ENCODE data around the gene DCXR. TPM values are rescaled to one million over a fixed set of nuclear protein-coding genes. Genes with fewer than 3 reads are reported as not detected.

DCXR gene
- total and polyA plus RNA-seq, 2 of the 13 experiments (the other 11 are each of a cell fraction or from before 2014, with no cell fraction given), result 287 to 311 TPM

DNA sequence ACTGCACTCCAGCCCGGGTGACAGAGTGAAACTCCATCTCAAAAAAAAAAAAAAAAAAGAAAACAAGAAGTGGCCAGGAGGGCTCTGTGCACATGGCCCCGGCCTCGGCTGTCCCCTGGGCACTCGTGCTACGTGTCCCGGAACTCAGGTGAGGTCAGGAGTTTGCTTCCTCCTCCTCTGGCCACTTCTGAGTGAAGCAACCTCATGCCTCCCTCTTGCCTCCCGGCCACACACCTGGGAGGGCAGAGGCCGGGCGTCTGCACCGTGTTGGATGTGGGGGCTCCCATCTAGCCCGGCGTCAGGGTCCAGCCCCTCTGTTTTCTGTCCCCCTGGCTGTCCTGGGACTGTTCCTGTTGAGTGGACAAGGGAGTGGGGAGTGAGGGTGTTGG lies 37.9 kb downstream of the DCXR start (continued):
- TF ChIP-seq ZNF564 (CRISPR knock-in tag; IDR thresholded peaks at IDR 0.05) (no peak), ZSCAN31 (CRISPR knock-in tag; IDR thresholded peaks at IDR 0.05; ENCODE audit: low read depth) (peak; percentile 24; the same call in 1 of the 2 replicates), PTBP1 (IDR thresholded peaks at IDR 0.05; ENCODE audit: low read depth, low read length, poor library complexity, severe bottlenecking) (no peak), PRMT3 (CRISPR knock-in tag; IDR thresholded peaks at IDR 0.05; ENCODE audit: borderline replicate concordance, low read depth) (no peak), STAG1 (CRISPR knock-in tag; IDR thresholded peaks at IDR 0.05) (no peak), SP2 (CRISPR knock-in tag; IDR thresholded peaks at IDR 0.05) (no peak), ZNF709 (CRISPR knock-in tag; IDR thresholded peaks at IDR 0.05) (peak; percentile 52; the same call in 1 of the 2 replicates), ZNF282 (IDR thresholded peaks at IDR 0.05; ENCODE audit: partially characterized antibody) (no peak), ZNF878 (CRISPR knock-in tag; IDR thresholded peaks at IDR 0.05) (0 out of 2 replicates have a peak, but pooled peaks have one; percentile 12), MTF1 (CRISPR knock-in tag; IDR thresholded peaks at IDR 0.05) (no peak), ZNF747 (CRISPR knock-in tag; IDR thresholded peaks at IDR 0.05; ENCODE audit: borderline replicate concordance) (no peak), ZBTB38 (CRISPR knock-in tag; IDR thresholded peaks at IDR 0.05) (no peak), ZNF788 (CRISPR knock-in tag; IDR thresholded peaks at IDR 0.05; ENCODE audit: borderline replicate concordance) (0 out of 2 replicates have a peak, but pooled peaks have one; percentile 64), HOXD1 (CRISPR knock-in tag; IDR thresholded peaks at IDR 0.05) (no peak), ZNF337 (CRISPR knock-in tag; IDR thresholded peaks at IDR 0.05; ENCODE audit: borderline replicate concordance, low read depth) (no peak), KLF16 (CRISPR knock-in tag; IDR thresholded peaks at IDR 0.05) (no peak)
- TF ChIP-seq, protein P1, sequence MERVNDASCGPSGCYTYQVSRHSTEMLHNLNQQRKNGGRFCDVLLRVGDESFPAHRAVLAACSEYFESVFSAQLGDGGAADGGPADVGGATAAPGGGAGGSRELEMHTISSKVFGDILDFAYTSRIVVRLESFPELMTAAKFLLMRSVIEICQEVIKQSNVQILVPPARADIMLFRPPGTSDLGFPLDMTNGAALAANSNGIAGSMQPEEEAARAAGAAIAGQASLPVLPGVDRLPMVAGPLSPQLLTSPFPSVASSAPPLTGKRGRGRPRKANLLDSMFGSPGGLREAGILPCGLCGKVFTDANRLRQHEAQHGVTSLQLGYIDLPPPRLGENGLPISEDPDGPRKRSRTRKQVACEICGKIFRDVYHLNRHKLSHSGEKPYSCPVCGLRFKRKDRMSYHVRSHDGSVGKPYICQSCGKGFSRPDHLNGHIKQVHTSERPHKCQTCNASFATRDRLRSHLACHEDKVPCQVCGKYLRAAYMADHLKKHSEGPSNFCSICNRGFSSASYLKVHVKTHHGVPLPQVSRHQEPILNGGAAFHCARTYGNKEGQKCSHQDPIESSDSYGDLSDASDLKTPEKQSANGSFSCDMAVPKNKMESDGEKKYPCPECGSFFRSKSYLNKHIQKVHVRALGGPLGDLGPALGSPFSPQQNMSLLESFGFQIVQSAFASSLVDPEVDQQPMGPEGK (CRISPR knock-in tag; IDR thresholded peaks at IDR 0.05), result no peak
- TF ChIP-seq, protein P2, sequence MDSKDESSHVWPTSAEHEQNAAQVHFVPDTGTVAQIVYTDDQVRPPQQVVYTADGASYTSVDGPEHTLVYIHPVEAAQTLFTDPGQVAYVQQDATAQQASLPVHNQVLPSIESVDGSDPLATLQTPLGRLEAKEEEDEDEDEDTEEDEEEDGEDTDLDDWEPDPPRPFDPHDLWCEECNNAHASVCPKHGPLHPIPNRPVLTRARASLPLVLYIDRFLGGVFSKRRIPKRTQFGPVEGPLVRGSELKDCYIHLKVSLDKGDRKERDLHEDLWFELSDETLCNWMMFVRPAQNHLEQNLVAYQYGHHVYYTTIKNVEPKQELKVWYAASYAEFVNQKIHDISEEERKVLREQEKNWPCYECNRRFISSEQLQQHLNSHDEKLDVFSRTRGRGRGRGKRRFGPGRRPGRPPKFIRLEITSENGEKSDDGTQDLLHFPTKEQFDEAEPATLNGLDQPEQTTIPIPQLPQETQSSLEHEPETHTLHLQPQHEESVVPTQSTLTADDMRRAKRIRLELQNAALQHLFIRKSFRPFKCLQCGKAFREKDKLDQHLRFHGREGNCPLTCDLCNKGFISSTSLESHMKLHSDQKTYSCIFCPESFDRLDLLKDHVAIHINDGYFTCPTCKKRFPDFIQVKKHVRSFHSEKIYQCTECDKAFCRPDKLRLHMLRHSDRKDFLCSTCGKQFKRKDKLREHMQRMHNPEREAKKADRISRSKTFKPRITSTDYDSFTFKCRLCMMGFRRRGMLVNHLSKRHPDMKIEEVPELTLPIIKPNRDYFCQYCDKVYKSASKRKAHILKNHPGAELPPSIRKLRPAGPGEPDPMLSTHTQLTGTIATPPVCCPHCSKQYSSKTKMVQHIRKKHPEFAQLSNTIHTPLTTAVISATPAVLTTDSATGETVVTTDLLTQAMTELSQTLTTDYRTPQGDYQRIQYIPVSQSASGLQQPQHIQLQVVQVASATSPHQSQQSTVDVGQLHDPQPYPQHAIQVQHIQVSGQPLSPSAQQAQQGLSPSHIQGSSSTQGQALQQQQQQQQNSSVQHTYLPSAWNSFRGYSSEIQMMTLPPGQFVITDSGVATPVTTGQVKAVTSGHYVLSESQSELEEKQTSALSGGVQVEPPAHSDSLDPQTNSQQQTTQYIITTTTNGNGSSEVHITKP (CRISPR knock-in tag; IDR thresholded peaks at IDR 0.05; ENCODE audit: low read depth), result no peak
- TF ChIP-seq, protein P3, sequence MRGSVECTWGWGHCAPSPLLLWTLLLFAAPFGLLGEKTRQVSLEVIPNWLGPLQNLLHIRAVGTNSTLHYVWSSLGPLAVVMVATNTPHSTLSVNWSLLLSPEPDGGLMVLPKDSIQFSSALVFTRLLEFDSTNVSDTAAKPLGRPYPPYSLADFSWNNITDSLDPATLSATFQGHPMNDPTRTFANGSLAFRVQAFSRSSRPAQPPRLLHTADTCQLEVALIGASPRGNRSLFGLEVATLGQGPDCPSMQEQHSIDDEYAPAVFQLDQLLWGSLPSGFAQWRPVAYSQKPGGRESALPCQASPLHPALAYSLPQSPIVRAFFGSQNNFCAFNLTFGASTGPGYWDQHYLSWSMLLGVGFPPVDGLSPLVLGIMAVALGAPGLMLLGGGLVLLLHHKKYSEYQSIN (CRISPR knock-in tag; IDR thresholded peaks at IDR 0.05; ENCODE audit: borderline replicate concordance), result no peak
- TF ChIP-seq, protein P4, sequence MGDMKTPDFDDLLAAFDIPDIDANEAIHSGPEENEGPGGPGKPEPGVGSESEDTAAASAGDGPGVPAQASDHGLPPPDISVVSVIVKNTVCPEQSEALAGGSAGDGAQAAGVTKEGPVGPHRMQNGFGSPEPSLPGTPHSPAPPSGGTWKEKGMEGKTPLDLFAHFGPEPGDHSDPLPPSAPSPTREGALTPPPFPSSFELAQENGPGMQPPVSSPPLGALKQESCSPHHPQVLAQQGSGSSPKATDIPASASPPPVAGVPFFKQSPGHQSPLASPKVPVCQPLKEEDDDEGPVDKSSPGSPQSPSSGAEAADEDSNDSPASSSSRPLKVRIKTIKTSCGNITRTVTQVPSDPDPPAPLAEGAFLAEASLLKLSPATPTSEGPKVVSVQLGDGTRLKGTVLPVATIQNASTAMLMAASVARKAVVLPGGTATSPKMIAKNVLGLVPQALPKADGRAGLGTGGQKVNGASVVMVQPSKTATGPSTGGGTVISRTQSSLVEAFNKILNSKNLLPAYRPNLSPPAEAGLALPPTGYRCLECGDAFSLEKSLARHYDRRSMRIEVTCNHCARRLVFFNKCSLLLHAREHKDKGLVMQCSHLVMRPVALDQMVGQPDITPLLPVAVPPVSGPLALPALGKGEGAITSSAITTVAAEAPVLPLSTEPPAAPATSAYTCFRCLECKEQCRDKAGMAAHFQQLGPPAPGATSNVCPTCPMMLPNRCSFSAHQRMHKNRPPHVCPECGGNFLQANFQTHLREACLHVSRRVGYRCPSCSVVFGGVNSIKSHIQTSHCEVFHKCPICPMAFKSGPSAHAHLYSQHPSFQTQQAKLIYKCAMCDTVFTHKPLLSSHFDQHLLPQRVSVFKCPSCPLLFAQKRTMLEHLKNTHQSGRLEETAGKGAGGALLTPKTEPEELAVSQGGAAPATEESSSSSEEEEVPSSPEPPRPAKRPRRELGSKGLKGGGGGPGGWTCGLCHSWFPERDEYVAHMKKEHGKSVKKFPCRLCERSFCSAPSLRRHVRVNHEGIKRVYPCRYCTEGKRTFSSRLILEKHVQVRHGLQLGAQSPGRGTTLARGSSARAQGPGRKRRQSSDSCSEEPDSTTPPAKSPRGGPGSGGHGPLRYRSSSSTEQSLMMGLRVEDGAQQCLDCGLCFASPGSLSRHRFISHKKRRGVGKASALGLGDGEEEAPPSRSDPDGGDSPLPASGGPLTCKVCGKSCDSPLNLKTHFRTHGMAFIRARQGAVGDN (CRISPR knock-in tag; IDR thresholded peaks at IDR 0.05), result peak; percentile 93
